Cardiac fibroblast (primary cell): ENCODE results near the gene SH2B2.
"Not testable (repeated sequence)": the region's sequence is repeated elsewhere in the genome, so short reads cannot be mapped to it uniquely, and the experiment has no call there.

ENCODE experiments used
- DNase-seq, 2 donors: peaks; one replicate each; pipeline versions ENCODE4 v3.0.0 to v3.0.0-alpha.2; 2010; ENCODE audit warnings: low read depth in 2 of 2
- H3K4me3 ChIP-seq, 2 donors: replicated peaks in 1 of 2; 1 replicate in 1 of 2; 2 replicates in 1 of 2; pipeline ENCODE4 v1.5.1; 2011; ENCODE audit warnings: low read depth in 2 of 2, low read length in 2 of 2, mild to moderate bottlenecking in 2 of 2, moderate library complexity in 1 of 2
- CTCF ChIP-seq: IDR thresholded peaks from one replicate; pipeline ENCODE4 v1.5.1; 2011; ENCODE audit warnings: low read depth, mild to moderate bottlenecking, low read length, inconsistent platforms

The SH2B2 gene

DNA sequence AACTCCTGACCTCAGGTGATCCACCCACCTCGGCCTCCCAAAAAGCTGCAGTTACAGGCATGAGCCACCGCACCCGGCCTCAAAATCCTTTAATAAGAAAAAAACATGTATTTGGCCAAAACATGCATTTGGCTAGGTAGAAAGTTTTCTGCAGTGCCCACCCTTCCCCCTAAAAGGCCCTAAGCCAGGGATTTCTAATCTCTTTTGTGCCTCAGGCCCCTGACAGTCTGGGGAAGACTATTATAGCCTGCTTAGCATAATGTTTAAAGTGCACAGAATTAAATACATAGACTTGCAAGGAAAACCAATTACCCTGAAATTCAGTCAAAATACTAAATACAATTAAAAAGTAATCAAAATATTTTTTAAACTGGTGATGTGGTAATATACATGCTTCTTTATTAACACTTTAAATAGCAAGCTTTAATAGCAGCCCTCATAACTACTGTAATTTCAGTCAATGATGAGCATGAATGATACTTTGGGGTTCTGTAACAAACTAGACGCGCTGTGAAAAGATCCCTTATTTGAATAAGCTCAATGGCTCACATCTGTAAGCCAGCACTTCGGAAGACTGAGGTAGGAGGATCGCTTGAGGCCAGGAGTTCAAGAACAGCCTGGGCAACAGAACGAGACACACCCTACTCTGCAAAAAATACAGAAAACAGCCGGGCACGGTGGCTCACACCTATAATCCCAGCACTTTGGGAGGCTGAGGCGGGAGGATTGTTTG is 39.7 kb downstream of the SH2B2 start:
- H3K4me3 ChIP-seq: no peak overlapping the region
- no peak for DNase-seq
- no peak for TF ChIP-seq CTCF

- not testable (repeated sequence) for DNase-seq, H3K4me3 ChIP-seq
Measured at GRCh38 chr7:102327183-102327582, 40.5 kb downstream of the SH2B2 start.

DNA sequence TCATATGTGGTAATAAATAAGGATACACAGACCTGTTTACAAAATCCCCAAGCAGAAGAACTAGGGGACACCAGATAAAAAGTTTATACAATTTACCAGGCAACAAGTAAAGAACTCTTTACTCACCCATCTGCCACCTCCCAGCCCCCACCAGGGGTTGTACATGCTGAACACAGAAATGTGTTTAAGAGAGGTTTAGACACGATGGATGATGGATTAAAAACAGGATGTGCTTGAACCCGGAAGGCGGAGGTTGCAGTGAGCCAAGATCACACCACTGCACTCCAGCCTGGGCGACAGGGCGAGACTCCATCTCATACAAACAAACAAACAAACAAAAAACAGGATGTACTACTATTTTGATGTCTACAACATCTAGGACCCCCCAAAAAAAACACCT is 42.2 kb downstream of the SH2B2 start:
- DNase-seq, H3K4me3 ChIP-seq: not testable (repeated sequence)

DNA sequence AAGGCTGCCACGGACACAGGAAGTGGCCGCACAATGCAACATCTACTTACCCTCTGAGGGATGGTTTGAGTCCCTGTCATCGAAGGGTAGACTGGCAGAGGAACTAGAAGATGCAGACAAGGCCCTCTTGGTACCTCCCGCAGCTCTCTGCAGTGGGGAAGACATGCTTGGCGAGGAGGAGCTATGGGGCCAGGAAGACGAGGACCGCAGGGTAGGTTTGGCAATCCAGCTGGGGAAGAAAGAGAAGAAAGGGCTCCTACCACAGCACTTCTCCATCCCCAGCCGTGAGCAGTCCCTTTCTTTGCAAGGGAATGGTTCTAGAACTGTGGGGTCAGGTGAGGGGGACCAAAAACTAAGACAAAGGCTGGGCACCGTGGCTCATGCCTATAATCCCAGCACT is 42.7 kb downstream of the SH2B2 start:
- DNase-seq, H3K4me3 ChIP-seq: not testable (repeated sequence)

GRCh38 chr7:102330666-102331460 is 44.2 kb downstream of the SH2B2 start:
- not testable (repeated sequence) for DNase-seq, H3K4me3 ChIP-seq

- not testable (repeated sequence) for DNase-seq, H3K4me3 ChIP-seq
Measured at GRCh38 chr7:102335574-102335973, 48.9 kb downstream of the SH2B2 start.

DNA sequence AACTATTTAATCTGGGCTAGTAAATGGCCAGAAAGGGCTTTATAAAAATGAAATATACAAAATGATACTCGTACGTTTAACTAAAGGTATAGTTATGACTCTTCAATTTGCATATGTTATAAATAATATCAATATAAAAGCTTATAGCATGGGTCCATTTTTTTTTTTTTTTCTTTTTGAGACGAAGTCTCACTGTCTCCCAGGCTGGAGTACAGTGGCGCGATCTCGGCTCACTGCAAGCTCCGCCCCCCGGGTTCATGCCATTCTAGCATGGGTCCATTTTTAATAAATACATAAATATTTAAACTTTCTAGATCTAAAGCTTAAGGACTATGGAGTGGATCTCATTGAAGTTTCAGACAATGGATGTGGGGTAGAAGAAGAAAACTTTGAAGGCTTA is 50.3 kb downstream of the SH2B2 start:
- H3K4me3 ChIP-seq, DNase-seq: not testable (repeated sequence)

DNA sequence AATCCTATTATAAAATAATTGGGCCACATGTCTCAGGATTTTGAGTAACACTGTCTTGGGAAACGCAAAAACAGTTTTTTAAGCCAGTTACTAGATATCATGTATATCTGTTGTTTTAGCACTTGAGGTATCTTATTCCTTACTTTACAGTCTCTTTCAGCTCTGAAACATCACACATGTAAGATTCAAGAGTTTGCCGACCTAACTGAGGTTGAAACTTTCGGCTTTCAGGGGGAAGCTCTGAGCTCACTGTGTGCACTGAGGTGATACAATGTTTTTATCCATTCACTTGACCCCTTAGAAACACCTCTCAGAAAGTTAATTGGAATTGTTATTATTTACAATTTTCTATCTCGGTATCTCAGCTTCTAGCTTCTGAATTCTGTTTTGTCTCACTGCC is 50.8 kb downstream of the SH2B2 start:
- H3K4me3 ChIP-seq, DNase-seq: not testable (repeated sequence)

DNA sequence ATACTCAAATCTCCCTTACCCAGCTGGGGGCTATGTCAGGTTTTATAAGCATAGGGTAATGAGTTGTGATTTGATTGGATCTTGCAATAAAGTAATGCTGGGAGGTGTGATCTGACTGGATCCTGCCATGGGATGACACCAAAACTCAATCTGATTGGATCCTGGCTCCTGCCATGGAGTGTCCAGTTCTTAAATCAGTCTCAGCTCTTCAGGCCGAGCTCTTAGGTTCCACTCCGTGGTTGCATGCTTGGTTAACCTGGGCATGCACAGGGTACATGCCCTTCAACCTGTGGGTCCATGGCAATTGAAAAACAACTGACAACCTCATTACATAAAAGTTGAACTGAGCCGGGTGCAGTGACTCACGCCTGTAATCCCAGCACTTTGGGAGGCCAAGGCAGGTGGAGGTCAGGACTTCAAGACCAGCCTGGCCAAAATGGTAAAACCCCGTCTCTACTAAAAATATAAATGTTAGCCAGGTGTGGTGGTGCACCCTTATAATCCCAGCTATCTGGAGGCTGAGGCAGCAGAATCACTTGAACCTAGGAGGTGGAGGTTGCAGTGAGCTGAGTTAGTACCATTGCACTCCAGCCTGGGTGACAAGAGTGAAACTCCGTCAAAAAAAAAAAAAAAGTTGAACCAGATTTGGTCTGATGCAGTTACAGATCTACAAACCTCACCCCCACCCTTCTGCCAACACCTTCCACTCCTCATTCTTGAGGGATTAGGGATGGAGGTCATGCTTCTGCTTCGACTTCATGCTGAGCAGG is 54.1 kb downstream of the SH2B2 start:
- not testable (repeated sequence) for H3K4me3 ChIP-seq, DNase-seq

GRCh38 chr7:102346983-102347382 is 60.3 kb downstream of the SH2B2 start:
- DNase-seq, H3K4me3 ChIP-seq: not testable (repeated sequence)

DNA sequence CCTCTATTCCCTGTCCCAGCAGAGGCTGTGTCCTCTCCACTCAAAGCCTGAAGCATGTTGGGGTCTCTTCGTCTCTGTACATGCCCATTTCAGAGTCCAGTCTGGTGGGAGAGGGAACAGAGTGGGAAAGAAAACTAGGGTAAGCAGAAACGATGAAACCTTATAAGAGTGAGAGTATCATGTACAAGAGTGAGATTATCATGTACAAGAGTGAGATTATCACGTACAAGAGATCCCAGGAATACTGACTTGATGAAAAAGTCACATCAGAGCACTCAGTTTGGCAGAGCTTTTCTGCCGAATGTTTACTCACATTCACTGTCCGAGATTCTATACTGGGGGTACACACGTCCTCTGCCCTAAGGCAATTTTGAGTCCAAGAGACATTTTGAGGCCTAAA is 69.7 kb downstream of the SH2B2 start, which contains the start of gene SPDYE6:
Gene SPDYE6, minus strand, starts transcription at position 101 of the 400 bp plus-strand sequence. CDS start 421 bp downstream, outside the sequence.
- not testable (repeated sequence) for H3K4me3 ChIP-seq, DNase-seq
